GM19438 (cell line): ENCODE results near the gene IL11RA.

Experiments used
- ATAC-seq: cut with Tn5 transposase; IDR thresholded peaks from one replicate; pipeline ENCODE4 v1.9.1; 2021; ENCODE audit warnings: low read depth; ENCODE audit not compliant: unreplicated experiment

The IL11RA gene

DNA sequence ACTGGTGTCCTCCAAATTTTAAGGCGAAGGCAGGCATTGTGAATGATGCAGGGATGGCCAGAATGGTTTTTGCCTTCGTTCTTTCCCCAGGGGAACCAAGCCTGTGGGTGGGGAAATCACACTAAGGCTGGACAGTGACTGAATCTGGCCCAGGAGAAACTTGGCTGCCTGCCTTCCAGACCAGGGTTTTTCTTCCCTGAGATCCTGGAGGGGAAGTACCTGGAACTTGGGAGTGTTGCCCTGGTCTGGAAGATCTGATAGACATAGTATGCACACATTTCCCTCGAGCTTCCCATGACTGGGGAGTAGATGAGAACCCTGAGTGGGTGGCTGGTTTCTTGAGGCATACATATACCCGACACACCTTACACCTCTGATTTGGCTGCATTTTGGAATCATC, 664 bp upstream of the IL11RA start:
- no peak for ATAC-seq

DNA sequence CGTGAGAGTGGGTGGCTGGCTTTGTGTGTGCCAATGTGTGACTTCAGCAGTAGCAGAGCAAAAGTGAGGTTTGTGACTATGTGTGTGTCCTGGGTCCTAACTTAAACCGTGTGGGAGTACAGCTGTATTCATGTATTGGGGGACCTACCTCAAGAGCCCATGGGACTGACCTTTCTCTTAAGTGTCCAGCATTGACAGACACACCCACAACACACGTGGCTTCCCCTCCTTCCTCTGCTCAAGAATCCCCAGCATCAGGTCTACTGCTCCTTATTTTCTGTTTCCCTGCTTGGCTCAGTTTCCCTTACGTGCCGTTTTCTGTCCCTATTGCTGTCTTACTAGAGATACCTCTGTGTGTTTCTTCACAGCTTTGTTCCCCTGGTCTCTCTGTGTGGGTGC, 616 bp downstream of the IL11RA start:
- no peak for ATAC-seq

DNA sequence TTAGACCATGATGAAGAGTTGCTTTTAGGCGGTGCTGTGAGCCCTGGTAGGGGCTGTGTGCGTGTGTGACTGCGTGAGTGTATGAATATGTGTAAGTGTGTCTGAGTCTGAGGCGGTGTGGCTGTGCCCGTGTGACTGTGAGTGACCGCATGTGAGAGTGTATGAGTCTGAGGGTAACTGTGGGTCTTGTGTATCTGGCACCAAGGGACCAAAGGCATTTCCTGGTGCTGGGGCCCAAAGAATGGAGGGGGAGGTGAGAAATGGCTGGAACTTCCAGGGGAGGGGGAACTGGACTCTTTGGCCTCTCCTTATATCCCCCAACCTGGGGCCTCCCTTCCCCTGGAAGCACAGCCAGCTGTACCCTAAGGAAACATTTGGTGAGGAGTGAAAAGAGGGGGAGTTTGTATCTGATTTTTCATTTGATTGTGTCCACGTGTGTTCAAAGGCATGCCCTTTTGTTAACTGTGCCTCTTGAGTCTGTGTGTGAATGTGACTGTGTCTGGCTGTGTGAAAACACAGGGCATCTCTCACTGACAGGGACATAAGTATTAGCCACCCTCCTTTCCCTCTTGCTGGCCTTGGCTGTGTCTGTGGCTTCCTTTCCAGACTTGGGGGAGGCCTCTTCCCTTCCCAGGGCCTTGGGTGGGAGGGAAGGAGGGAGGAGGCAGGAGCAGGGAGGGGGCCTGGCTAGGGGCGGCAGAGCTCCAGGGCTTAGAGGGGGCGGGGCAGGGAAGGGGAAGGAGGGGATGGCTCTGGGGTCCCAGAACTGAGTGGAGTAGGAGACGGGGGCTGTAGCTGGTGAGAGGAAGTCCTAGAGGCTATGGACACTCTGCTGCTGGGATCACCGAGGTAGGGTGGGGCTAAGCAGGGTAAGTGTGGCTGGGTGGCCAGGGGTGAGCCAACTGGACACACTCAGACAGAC, 1.4 kb downstream of the IL11RA start:
- ATAC-seq = no peak

DNA sequence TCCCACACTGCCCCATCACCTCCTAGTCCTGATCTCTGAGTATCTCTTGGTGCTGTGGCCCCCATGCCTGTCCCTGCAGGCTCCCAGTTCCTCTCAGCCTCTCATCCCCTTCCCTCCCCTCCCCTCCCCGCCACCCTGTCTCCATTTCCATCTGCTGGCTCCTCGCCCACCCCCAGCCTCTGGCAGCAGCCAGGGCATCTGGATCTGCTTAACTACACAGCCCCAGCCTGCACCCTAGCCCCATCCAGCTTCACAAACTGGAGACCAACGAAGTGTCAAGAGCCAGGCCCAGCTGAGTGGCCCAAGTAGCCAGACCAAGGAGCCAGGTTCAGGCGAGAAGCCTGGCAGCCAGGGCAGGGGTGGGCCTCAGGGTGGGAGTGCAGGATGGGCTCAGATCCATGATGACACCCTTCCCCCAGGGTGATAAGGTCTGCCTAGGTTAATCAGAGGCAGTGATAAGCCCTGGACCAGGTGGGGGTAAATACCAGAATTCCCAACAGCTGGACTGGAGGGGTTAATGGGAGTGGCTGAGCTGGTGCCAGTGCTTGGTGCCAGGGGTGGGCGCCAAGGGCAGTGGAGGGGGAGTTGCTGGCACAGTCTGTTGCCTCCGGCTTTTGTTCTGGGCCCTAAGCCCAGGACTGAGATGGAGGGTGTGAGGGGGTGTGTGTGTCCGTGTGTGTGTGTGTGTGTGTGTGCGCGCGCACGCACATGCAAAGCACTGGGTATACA, 2.5 kb downstream of the IL11RA start:
- ATAC-seq = no peak

DNA sequence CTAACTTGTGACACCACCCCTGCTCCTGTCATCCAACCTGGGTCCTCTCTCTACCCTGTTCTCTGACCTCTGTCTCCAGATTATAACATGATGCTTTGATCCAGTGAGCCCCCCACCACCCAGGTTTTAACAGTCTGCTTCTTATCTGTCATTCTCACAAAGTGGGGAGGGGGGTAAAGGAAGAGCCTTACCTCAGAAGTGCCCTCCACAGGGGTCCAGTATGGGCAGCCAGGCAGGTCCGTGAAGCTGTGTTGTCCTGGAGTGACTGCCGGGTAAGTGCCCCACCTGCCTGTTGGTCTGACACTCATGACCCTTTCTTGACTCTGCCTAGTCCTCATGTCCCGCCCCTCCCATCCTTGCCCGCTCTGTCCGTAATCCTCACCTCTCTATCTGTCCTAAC, 3.4 kb downstream of the IL11RA start:
- ATAC-seq = no peak

- no peak for ATAC-seq
Measured at GRCh38 chr9:34656992-34657391, 5.0 kb downstream of the IL11RA start.

DNA sequence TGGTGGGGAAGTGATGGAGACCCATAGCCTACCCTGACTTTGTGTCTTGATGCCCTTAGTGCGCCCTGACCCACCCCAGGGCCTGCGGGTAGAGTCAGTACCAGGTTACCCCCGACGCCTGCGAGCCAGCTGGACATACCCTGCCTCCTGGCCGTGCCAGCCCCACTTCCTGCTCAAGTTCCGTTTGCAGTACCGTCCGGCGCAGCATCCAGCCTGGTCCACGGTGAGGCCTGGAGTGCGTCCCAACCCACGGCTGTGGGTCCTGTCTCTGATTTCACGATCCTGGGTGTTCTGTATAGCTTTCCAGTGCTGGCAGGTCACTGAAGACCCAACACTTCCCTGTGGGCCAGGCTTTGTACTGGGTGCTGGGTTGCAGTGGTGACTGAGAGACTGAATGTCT, 6.5 kb downstream of the IL11RA start:
- ATAC-seq = no peak

GRCh38 chr9:34659592-34660253, 7.7 kb downstream of the IL11RA start:
- no peak for ATAC-seq

DNA sequence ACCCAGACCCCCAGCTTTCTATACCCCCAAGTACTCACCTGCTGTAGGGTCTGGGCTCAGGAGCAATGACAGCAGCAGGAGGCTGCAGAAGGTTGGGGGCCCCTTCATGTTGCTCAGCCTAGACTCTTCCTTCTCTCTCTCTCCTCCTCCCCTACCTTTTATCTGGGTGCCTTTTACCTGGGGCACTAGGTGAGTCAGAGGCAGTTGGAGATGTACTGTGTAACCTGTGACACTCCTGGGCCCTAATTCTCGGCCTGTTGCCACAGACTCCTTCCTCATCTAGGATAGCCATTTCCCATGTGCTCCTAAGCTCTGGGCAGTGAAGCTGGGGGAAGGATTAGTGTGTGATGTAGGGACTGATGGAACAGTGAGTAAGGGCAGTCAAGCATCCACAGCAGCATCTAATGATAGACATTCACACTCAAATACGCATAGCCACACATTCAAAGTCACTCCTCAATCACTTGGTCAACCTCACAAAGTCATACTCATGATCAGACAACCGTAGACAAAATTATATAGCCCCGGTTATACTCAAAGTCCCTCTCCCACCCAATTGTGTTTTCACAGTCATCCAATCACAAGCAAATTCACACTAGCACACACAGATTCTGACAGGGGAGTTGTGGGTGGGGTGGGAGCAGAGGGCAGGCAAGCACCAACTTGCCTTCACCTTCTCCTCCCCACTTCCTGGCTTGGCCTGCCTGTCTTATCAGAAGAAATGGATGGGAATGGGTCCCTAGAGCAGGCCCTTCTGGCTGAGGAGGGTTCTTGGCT, 10.7 kb downstream of the IL11RA start, which contains the start of gene CCL27:
TSS of gene CCL27 (minus strand) at position 132 of the 777 bp plus-strand sequence. CDS start at position 108, 24 bp downstream.
- no peak for ATAC-seq

- ATAC-seq = no peak
Measured at GRCh38 chr9:34663303-34663605, 11.3 kb downstream of the IL11RA start.

GRCh38 chr9:34664281-34665066, 12.5 kb downstream of the IL11RA start:
- no peak for ATAC-seq

GRCh38 chr9:34665067-34665380, 13.0 kb downstream of the IL11RA start:
- peak; percentile 29 for ATAC-seq

GRCh38 chr9:34665381-34666250, 13.6 kb downstream of the IL11RA start:
- ATAC-seq = peak; percentile 73

DNA sequence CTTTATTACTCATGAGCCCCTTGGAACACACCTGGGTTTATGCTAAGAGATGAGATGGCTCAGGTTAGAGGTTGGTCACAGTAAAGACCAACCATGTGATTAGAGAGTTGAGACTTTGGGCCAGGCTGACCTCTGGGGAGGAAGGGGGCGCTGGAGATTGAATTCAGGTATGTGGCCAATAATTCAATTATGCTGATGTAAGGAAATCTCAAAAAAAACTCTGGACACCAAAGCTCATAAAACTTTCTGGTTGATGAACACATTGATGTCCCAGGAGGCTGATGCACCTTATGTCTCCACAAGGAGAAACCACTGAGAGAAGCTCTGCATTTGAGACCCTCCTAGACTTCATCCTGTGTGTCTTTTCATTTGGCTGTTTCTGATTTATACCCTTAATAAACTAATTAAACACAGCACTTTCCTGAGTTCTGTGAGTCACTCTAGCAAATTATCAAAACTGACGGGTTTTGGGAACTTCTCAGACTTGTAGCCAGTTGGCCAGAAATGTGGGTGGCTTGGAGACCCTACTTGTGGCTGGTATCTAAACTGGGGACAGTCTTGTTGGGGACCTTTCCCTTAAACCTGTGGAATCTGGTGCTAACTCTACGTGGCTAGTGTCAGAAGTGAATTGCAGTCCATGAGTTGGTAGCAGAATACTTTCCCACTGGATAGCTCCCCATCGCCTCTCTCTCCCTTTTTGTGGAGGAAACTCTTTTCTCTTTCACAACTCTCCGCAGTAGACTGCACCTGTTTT, 18.0 kb downstream of the IL11RA start:
- ATAC-seq = no peak

DNA sequence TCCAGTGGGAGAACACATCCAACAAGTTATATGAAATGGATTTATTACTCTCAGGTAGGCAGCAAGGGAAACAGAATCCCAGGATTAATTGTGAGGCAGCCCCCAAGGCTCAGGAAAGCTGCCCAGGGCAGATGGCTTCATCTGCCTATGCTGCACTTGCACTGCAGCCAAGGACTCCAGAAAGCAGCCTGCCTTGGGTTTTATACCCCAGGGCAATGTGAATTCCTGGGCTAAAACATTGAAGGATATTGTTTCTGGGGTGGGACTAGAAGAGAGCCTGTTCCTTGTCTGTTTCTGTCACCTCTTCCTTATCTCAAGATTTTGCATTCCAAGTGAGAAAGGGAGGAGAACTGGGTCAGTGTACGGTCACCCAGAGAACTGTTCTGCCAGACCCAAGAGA, 19.3 kb downstream of the IL11RA start:
- no peak for ATAC-seq

DNA sequence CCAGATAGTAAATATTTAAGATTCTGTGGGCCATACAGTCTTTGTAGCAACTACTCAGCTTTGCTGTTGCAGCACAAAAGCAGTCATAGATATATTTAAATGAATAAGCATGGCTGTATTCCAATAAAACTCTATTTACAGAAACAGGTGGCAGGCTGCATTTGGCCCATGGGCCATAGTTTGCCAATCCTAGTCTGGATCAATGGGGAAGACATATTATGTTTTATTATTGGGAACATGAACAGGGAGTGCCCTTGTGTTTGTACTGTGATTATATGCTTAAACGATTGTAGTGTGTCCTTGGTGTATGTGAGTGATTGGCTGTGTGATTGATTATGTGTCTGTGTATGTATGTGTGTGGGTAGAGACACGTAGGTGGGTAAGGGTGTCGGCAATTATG, 22.5 kb downstream of the IL11RA start:
- ATAC-seq = no peak

- no peak for ATAC-seq
Measured at GRCh38 chr9:34675048-34675714, 23.2 kb downstream of the IL11RA start.

GRCh38 chr9:34675869-34676268, 23.9 kb downstream of the IL11RA start:
- no peak for ATAC-seq
